D341Med (cell line): ENCODE results near the gene SLC17A6.
A peak's percentile ranks its signal among the peaks of the same experiment; 100 is the strongest.

Source experiments
- DNase-seq: peaks from one replicate; pipeline ENCODE4 v3.0.0; 2012; ENCODE audit warnings: low spot score

SLC17A6 gene

GRCh38 chr11:22337596-22338485, at the start of gene SLC17A6:
Gene SLC17A6, plus strand, starts transcription at chr11:22338381. Its CDS starts 153 bp downstream, at chr11:22338534.
- DNase-seq, result peak; percentile 15

GRCh38 chr11:22302368-22302767, 35.8 kb upstream of the SLC17A6 start:
- DNase-seq, result no peak

GRCh38 chr11:22304337-22304961, 33.7 kb upstream of the SLC17A6 start:
- peak; percentile 18 for DNase-seq

- no peak for DNase-seq
Measured at GRCh38 chr11:22317656-22318055, 20.5 kb upstream of the SLC17A6 start.

GRCh38 chr11:22331771-22332170, 6.4 kb upstream of the SLC17A6 start:
- no peak for DNase-seq

- no peak for DNase-seq
Measured at GRCh38 chr11:22336587-22336986, 1.6 kb upstream of the SLC17A6 start.

GRCh38 chr11:22339611-22340010, 1.4 kb downstream of the SLC17A6 start:
- DNase-seq, result no peak

- no peak for DNase-seq
Measured at GRCh38 chr11:22340235-22340634, 2.1 kb downstream of the SLC17A6 start.

GRCh38 chr11:22340701-22341587, 2.8 kb downstream of the SLC17A6 start:
- DNase-seq, result peak; percentile 16

- DNase-seq, result no peak
Measured at GRCh38 chr11:22341588-22341931, 3.4 kb downstream of the SLC17A6 start.

- no peak for DNase-seq
Measured at GRCh38 chr11:22342211-22343031, 4.2 kb downstream of the SLC17A6 start.

GRCh38 chr11:22343032-22343324, 4.8 kb downstream of the SLC17A6 start:
- no peak for DNase-seq

GRCh38 chr11:22343371-22344032, 5.3 kb downstream of the SLC17A6 start:
- DNase-seq, result peak; percentile 23

- DNase-seq, result no peak
Measured at GRCh38 chr11:22344081-22344480, 5.9 kb downstream of the SLC17A6 start.

- no peak for DNase-seq
Measured at GRCh38 chr11:22346282-22346681, 8.1 kb downstream of the SLC17A6 start.

GRCh38 chr11:22347857-22348487, 9.8 kb downstream of the SLC17A6 start:
- no peak for DNase-seq

GRCh38 chr11:22349491-22349890, 11.3 kb downstream of the SLC17A6 start:
- DNase-seq, result no peak

- DNase-seq, result no peak
Measured at GRCh38 chr11:22359295-22359694, 21.1 kb downstream of the SLC17A6 start.

- no peak for DNase-seq
Measured at GRCh38 chr11:22371160-22371559, 33.0 kb downstream of the SLC17A6 start.

- DNase-seq, result no peak
Measured at GRCh38 chr11:22387126-22387525, 48.9 kb downstream of the SLC17A6 start.
